GM10847 (cell line): Measurements from ENCODE around the gene MED13L.

ENCODE experiments used
- POLR2A ChIP-seq: IDR thresholded peaks from 2 replicates; pipeline ENCODE4 v1.6.1; 2011; ENCODE audit not compliant: insufficient read length; ENCODE audit errors: extremely low read depth

Gene MED13L

GRCh38 chr12:115918763-115919162 lies 358.7 kb downstream of the MED13L start:
- TF ChIP-seq POLR2A, result no peak

DNA sequence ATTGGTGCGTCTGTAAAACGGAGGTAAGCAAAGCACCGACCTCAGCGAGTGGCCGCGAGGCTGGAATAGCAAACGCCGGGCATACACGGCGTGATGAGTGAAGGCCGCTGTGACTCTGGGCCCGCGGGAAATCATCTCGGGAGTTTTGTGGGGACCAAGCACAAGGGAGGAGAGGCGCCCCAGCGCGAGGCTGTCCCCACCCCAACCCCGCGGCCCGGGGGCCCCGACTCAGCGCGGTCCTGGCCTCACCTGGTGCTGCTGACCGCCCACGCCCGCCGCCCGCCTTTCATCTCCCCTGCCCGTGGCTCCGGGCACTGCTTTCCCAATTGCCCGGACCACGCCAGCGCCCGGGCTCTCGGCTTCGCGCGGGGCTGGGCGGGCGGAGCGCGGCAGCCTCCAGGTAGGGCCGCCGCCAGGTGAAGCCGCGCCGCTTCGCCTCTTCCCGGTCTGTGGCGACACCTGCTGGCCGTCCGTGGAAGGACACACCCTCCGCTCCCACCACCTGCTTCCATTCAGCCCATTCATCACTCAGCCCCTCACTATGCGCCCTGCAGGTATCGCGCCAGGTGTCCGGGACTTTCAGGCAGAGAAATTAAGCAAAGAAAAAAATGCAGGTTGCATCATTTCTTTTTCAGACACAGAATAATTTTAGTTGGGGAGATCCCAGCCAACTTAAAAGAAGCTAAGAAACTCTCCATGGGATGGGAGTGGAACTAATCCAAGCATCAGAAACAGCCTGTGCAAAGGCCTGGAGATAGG lies 360.4 kb downstream of the MED13L start:
- no peak for TF ChIP-seq POLR2A

DNA sequence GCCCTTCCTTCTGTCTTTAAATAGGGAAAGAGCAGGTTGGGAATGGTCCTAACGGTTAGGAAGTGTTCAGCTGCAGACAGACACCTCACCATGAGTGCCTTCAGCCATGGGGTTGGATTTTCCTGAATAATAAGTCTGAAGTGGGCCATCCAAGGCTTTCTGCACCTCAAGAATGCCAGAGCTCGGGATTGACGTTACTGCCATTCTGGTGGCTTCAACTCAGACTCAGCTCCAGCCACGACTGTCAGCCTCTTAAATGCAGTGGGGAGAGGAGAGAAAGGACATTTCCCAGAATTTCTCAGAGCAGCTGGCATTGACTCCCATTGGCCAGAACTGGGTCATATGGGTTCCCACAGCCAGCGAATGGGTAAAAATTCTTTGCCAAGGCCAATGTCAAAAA lies 363.4 kb downstream of the MED13L start:
- TF ChIP-seq POLR2A, result no peak

DNA sequence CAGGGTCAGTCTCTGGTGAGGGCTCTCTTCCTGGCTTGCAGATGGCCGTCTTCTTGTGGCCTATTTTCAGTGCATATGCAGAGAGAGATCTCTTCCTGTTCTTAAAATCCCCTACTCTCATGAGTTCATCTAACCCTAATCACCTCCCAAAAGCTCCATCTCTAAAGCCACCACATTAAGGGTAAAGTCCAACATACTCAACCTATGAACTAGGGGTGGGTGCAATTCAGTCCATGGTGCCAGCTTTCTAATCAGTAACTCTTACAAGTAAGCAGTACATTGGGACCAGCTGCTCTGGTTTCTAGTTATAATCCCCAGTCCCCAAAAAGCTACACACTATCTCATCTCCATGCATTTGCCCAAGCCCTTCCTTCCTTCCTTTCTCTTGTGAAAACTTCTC lies 365.1 kb downstream of the MED13L start:
- TF ChIP-seq POLR2A, result no peak

GRCh38 chr12:115911360-115911759 lies 366.1 kb downstream of the MED13L start:
- TF ChIP-seq POLR2A, result no peak

DNA sequence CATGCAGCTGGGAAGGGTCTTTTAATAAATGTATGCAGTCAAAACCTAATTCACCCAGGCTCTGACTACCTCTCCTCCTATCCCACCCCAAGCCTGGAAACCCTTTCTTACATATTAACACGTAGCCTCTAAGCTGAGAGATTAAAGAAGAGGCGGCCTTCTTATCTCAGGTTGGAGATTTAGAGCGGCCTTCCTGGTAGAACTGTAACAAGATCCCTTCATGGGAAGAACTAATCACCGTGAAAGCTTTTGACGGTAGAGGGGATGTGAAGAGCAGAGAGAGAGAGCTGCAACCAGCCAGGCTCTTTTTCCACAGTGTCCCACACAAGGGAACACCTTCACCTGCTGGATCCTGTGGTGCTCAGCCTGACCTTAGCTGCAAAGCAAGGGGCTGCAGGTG lies 367.4 kb downstream of the MED13L start:
- no peak for TF ChIP-seq POLR2A
